ENCODE results near the gene ZNF835. TPM values are rescaled to one million over a fixed set of nuclear protein-coding genes. Genes with fewer than 3 reads are reported as not detected.
A peak's percentile ranks its signal among the peaks of the same experiment; 100 is the strongest.
"Not testable (repeated sequence)": the region's sequence is repeated elsewhere in the genome, so short reads cannot be mapped to it uniquely, and the experiment has no call there.

Gene ZNF835
- polyA plus RNA-seq (ENCODE audit: insufficient read length in 3 of 3), result 1 to 10 TPM; 4.1 to 4.8 (median 4.8) TPM

DNA sequence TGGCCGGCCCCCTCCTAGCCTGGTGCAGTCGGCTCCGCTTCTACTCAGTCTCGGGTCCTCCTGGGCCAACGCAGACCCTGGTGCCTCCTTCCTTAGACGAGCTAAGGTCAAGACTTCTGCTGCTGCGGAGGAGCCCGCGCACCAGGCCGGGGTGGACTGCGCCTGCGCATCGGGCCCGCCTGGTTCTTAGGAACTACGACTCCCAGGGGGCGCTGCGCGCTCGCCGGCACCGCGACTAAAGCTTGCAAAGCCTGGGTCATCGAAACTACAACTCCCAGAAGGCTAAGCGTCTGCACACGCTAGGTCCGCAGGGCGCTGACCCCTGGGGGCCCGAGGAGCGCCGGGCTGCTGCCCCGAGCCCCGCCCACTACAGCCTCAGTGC, at the start of gene ZNF835:
TSS of gene ZNF835 (minus strand) at position 145 of the 382 bp plus-strand sequence. CDS start 6,559 bp downstream, outside the sequence.
- DNase-seq (ENCODE audit: low read depth in 3 of 3, low spot score in 2 of 3), result peak; percentile 58 to 80 (median 74)

DNA sequence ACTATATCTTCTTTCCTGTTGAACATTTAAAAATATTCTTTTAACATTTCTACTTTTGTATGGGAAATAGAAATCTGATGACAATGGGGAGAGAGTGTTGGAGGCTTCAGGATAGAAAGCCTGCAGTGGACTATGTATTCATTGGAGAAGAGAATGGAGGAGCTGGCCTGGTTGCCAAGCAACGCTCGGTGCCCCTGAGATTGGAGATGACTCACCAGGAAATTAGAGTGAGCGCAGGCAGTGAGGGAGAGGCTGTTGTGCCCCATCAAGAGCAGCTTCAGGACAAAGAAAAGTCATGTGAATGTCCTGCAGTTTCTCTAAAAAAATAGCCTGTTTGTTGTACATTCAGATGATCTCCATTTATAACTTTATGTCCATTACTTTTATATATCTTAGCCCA, 48.7 kb upstream of the ZNF835 start:
- DNase-seq (ENCODE audit: low read depth in 3 of 3, low spot score in 2 of 3), result no peak

DNA sequence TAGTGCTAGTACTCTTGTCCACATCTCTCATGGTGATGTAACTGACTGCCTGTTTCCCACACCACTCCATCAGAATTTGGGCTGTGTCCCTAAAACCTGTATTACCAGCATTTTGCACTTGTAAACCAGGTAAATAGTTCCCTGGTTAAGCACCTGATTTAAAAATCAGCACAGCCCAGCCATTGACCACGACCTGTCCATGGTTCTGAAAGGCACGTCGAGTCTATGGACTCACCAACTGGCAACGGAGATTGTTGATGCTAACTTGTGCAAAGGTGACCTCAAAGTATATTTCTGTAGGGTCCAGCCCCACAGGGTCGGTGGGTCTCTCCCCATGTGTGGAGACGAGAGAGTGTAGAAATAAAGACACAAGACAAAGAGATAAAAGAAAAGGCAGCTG, 46.7 kb upstream of the ZNF835 start:
- DNase-seq (ENCODE audit: low read depth in 3 of 3, low spot score in 2 of 3), result no peak

DNA sequence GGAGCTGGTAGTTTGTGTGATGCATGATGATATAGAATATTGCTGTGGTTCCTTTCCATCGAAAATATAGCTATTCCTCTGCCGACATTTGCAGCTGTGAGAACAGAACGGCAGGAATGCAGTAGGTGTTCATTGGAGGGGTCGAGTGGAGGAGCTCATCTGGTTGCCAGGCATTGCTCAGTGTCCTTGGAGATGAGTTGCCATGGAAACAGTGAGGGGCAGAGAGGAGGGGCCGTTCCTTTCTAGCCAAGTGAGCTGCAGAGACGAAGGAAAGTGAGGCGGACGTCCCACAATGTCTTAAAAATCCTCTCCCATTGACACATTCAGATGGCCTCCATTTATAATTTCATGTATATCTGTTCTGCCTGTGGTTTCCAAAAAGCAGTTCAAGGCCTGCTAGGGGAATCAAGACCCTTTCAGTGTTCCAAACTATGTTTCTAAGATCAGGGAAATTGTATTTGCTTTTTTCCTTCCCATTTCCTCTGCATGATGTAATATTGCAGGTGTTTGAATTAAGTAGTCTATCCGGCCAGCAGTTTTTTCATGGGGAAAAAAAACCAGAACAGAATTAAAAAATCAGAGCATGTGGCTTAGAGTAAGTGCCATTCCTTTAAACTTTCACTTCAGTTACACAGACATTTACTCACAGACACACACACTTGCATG, 41.2 kb upstream of the ZNF835 start:
- DNase-seq (ENCODE audit: low read depth in 3 of 3, low spot score in 2 of 3), result no peak

DNA sequence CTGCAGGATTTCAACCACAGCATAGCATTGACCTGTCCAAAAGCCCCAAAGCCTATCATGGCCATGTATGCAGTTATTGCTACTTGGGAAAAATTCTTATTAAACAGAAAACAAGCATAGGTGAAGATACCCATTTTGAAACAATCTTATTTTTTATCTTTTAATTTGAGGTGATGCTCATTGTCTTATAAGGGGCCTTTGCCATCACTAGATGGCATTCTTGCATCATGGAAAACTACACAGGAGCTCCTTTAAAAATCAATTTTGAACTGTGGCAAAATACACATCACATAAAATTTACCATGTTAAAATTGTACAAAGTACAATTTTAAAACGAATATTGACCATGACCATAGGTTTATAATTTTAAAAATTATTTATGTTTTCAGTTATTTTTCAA, 38.9 kb upstream of the ZNF835 start:
- DNase-seq (ENCODE audit: low read depth in 3 of 3, low spot score in 2 of 3), result no peak

DNA sequence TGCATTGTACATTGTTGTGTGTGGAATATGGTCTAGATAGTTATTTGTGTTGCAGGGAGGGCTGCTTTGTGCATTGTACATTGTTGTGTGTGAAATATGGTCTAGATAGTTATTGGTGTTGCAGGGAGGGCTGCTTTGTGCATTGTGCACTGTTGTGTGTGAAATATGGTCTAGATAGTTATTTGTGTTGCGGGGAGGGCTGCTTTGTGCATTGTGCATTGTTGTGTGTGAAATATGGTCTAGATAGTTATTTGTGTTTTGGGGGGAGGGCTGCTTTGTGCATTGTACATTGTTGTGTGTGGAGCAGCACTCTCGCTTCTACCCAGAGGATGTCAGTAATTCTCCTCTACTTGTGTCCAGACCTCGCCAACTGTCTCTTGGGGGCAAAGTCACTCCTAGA, 36.3 kb upstream of the ZNF835 start:
- DNase-seq (ENCODE audit: low read depth in 3 of 3, low spot score in 2 of 3), result no peak

DNA sequence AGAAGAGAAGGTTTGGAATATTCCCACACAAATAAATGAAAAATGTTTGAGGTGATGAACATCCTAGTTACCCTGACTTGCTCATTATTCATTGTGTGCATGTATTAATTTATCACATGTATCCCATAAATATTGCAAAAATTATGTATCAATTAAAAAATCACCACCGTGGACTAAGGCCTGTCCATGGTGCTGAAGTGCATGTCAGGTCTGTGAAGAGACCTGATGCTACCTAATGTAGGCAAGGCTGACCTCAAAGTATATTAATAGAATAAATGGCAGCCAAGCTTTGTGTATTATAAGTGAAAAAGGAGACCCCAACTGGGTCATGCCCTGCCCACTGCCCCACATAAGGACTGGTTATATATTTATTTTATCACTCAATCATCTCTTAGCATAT, 34.4 kb upstream of the ZNF835 start:
- DNase-seq (ENCODE audit: low read depth in 3 of 3, low spot score in 2 of 3), result no peak

DNA sequence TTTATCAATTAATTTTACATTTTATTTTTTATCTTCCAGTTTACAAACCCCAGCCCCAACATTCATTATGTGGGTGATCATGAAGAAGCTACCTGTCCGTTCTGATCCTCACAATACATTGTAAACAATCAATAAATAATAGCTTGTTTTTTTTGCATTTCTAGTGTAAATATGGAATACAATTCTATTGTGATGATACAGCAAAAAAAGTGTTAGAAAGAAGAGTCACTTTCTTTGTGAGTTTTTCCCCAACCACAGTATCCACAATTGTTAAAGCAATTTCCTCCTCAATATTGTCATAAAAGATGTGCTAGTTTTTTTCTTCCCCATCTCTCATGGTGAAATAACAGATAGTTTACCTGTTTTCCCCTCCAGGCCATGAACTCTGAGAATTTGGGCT, 30.3 kb upstream of the ZNF835 start:
- DNase-seq (ENCODE audit: low read depth in 3 of 3, low spot score in 2 of 3), result no peak

DNA sequence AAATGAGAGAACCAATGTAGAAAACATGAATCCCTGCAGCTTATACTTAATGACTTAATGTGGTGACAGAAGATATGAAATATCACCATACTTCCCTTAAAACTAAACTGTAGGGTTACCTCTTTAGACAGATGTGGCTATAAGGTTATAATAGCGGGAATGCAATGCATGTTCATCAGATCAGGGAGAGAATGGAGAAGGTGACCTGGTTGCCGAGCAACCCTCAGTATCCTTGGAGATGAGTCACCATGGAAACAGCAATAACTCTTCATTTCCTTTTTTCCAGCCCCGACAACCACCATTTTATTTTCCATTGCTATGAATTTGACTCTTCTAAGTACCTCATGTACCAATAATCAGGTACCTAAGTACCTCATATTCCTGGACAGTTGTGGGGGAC, 28.0 kb upstream of the ZNF835 start:
- no peak for DNase-seq (ENCODE audit: low read depth in 3 of 3, low spot score in 2 of 3)

DNA sequence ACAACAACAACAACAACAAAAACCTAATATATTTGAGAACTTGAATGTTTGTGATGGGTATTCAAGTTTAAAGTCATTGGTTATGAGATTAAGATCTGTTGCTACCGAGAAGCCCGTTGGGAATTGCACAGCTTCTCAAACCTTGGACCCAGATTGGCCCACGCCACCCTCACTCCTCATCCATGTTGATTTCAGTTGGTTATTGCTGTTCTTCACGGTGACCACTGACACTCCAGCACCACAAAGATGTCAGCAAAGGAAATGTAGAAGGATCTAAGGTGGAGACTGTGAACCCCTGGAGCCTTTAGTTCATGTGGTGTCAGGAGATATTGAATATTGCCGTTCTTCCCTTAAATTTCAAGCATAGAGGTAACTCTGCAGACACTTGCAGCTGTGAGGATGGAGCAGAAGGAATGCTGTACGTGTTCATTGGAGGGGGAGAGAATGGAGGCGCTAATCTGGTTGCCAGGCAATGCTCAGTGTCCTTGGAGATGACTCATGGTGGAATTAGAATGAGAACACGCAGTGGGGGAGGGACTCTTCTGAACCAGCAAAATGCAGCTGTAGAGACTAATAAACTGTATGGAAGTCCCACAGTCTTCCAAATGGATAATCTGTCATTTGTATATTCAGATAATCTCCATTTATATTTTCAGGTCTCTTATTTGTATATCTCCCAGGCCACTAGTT, 20.8 kb upstream of the ZNF835 start:
- no peak for DNase-seq (ENCODE audit: low read depth in 3 of 3, low spot score in 2 of 3)

DNA sequence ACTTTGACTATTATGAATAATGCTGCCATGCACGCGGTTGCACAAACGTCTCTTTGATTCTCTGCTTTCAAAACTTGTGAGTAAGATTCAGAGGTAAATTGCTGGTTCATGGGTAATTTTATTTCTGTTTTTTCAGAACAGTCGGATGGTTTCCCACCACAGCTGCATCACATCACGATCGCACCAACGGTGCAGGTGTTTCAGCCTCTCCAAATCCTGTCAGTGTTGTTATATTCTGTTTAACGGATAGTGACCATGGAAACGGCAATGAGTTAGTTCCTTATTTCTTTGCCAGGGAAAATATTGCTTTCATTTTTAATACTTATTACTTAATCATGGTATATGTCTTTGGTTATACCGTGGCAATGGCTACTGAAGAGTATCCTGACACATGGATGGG, 19.1 kb upstream of the ZNF835 start:
- no peak for DNase-seq (ENCODE audit: low read depth in 3 of 3, low spot score in 2 of 3)

DNA sequence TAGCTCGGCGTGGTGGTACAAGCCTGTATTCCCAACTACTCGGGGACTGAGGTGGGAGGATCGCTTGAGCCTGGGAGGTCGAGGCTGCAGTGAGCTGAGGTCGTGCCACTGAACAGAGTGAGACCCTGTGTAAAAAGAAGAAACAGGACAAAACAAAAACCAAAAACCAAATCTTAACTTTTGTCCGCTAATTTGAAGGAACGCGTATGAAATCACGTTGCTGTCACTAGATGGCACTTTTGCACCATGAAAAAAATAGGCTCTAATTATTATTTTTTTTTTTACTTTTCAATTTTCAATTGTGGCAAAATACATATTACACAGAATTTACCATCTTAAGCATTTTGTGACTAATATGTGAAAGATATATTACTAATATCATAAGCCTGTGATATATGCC, 17.6 kb upstream of the ZNF835 start:
- DNase-seq (ENCODE audit: low read depth in 3 of 3, low spot score in 2 of 3), result no peak

DNA sequence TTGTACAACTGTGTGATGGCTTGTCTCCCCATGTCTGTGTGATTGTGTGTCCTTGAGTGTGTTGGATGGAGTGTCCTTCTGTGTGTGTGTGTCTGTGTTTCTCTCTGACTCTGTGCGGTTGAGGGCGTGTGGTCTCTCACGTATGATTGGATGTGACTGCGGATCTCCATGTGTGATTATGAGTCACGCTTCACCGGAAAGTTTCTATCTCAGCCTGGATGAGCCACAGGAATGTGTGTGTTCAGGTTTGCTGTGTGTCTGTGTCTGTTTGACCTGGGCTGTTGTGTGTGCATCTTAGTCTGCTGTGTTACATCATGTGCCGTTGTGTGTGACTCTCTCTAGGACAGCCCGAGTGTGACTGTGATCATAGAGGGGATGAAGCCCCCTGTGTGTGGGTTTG, 15.5 kb upstream of the ZNF835 start:
- no peak for DNase-seq (ENCODE audit: low read depth in 3 of 3, low spot score in 2 of 3)

DNA sequence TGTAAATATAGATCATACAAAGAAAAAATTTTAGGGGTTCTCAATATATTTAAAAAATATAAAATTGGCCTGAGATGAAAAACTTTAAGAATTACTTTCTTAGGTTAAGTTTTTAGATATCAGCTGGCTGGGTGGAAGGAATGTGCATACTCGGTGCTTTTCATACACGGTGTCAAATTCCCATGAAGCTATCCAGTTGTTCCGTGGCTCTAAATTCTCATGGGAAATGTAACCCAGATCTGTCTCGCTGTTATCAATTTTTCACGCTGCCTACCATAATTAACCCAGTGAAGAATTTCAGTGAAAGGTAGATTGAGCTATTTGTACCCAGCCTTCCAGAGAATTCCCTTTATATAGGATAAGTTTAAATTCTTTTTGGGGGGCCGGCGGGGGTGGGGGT, 11.6 kb upstream of the ZNF835 start:
- DNase-seq (ENCODE audit: low read depth in 3 of 3, low spot score in 2 of 3), result no peak

DNA sequence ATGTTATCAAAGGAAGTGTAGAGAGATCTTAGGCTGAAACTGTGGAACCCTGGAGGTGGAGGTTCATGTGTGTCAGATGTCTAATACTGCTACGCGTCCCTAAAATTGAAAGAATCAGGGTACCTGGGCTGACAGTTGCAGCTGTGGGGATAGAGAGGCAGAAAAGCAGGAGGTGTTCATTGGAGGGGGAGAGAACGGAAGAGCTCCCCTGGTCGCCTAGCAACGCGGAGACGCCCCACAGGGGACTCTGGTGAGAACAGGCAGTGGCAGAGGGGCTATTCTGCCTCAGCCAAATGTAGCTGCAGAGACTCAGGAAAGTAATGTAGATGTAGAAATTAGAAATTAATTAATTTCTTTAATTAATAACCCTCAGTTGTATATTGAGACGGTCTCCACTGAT, 10.1 kb upstream of the ZNF835 start:
- no peak for DNase-seq (ENCODE audit: low read depth in 3 of 3, low spot score in 2 of 3)

DNA sequence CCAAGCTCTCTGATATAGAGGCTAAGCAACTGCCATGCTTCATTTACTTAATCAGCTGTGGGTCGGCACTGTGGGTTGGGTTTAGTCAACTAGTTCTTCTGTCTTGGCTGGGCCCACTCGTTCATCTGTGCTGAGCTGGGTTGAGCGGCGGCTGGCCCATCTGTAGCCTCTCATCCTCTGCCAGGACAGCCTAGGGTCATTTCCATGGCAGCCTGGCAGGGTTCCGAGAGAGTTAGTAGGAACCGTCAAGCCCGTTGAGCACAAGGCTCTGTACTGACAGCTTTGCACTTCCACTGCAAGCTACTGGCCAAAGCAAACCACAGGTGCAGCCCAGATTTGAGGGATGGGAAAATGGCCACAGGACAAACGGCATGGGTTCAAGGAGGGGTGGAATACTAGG, 6.6 kb upstream of the ZNF835 start:
- DNase-seq (ENCODE audit: low read depth in 3 of 3, low spot score in 2 of 3), result no peak

DNA sequence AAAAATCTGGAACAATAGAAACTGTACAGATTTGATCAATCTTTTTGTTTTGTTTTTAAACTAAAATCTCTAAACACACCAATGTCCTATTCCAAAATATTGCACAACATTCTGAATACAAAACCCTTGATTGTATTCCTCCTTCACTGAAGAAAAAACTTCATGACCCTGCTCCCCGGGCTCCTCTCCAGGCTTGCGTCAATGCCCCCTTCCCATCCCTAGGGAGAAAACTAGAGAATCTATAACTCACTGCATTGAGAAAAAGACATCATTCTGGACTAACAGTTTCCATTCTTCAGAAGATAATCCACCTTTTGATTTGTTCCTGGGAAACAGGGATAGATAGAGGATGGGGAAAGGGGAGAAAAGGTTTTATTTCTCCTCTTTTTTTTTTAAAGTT, 1.1 kb upstream of the ZNF835 start:
- DNase-seq (ENCODE audit: low read depth in 3 of 3, low spot score in 2 of 3), result not testable (repeated sequence)

DNA sequence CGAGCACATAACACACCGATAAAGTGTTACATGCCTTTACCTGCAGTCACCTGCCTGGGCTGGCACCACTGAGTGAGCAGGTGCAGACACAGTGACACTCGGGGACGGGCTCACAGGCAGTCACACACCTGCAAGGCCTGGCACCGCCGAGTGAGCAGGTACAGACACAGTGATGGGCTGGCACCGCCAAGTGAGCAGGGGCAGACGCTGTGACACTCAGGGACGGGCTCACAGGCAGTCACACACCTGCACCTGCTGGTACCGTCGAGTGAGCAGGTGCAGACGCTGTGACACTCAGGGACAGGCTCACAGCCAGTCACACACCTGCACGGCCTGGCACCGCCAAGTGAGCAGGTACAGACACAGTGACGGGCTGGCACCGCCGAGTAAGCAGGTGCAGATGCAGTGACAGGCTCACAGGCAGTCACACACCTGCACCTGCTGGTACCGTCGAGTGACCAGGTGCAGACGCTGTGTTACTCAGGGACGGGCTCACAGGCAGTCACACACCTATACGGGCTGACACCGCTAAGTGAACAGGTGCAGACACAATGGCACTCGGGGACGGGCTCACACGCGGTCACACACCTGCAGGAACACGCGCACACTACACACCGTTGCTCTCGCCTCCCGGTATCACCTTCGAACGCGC, 470 bp downstream of the ZNF835 start:
- peak in 1 of 3 donors; percentile 8 for DNase-seq (ENCODE audit: low read depth in 3 of 3, low spot score in 2 of 3)

DNA sequence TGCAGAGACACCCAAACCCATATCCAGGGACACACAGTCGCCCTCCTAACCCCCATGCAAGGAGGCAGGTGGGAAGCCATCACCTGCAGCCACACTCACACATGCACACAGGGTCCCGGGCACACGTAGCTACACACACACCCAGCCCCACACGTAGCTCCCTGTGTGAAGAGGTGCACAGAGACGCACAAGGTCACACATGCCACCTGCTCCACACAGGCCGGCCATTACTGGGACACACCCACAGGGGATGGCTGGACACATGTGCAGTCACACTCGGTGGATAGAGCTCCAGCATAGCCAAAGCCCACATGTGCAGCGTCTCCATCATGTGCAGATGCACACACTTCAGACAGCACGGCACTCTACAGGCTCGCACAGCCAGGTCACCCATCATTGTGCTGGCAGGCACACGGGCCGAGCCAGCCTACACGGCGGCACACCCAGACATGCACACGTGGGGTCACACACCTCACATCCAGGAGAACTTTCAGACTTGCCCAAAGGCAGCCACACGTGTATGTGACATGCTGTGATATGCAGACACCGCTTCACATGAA, 1.1 kb downstream of the ZNF835 start:
- no peak for DNase-seq (ENCODE audit: low read depth in 3 of 3, low spot score in 2 of 3)

DNA sequence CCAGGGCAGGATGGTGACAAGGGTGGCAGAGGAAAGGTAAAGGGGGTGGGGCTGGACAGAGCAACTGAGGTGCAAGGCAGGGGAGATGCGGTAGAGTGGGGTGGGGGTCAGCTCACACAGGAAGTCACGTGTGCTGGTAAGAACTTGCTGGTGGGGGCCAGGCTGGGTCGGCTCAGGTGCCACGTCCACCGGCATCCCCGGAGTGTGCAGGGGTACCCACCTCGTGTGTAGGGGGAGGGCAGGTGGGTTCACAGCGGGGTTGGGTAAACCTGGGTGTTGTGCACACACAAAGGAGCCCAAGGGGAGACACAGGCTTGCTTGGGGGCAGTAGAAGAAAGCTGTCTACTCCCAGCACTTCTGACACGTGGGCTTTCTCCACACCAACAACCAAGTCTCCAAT, 2.9 kb downstream of the ZNF835 start:
- no peak for DNase-seq (ENCODE audit: low read depth in 3 of 3, low spot score in 2 of 3)

DNA sequence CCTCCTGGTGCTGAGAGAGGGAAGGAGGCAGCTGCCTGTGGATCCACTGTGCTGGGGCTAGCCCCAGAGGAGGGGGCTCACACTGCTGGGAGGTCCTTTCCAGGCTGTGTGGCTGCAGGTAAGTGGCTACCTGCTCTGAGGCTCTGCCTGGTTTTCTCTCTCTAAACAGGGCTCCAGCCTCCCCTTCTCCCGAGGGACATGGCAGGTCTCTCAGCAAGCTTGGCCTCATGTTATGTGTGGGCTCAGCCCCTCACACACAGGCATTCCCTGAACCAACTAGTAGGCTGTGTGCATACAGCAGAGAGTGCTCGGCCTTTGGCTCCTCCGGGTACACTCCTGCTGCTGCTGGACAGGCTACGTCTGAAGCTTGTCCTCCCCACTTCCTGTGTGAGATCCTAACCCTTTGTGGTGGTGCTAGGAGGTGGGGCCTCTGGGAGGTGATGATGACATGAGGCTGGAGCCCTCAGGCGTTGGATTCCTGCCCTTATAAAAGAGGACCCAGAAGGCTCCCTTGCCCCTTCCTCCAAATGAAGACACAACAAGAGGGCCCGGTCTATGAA, 4.2 kb downstream of the ZNF835 start:
- DNase-seq (ENCODE audit: low read depth in 3 of 3, low spot score in 2 of 3), result no peak
